GOT3 (cell line): ENCODE data around the gene SRGAP3.

ENCODE experiments used
- DNase-seq: peaks from one replicate; lab custom pipeline; 2025; ENCODE audit warnings: mixed read lengths; lab: John Stamatoyannopoulos, UW

Gene SRGAP3

DNA sequence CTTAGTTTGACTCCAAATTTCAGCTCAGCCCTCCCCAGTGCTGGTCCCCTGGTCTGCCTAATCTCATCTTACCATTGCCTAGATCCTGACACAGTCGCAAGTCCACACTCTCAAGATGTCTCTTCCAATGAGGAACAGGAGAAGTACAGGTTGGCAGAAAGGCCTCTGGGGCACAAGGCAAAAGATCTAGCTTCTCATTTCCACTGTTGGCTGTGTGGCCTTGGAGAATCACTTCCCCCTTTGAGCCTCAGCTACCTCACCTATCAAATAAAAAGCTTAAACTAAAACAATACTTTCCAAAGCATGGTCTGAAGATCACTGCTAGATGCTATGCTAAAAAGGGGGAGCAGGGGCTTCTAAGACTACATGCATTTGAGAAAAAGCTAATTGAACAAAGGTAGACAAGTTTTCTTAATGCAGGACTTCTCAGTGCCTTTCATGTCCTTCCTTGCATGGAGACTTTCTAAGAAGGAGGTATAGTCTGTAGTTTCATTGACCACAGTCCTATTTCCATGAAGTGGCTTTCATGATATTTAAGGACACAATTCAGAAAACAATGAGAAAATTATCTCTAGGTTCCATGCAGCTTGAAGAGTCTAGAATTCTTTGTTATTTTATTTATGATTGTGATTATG lies 168.1 kb downstream of the SRGAP3 start:
- DNase-seq = no peak

DNA sequence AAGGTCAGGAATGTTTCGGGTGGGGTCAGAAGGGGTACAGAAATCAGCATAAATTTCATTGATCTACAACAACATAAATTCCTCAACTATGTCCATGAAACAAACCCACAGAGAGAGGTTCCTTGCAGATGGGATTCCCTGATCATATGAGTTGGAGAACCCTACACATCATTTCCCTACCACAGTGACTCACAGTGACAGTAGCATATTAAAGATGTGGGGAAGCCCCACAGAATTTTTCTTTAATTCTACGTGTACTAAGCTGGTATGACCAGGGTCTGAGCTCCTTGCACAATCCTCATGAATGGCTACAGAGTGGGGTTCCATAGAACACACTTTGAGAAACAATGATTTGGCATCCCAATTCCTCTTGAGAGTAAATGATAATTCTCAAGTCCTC lies 169.3 kb downstream of the SRGAP3 start:
- DNase-seq = no peak

GRCh38 chr3:9079676-9080075 lies 169.8 kb downstream of the SRGAP3 start:
- no peak for DNase-seq

DNA sequence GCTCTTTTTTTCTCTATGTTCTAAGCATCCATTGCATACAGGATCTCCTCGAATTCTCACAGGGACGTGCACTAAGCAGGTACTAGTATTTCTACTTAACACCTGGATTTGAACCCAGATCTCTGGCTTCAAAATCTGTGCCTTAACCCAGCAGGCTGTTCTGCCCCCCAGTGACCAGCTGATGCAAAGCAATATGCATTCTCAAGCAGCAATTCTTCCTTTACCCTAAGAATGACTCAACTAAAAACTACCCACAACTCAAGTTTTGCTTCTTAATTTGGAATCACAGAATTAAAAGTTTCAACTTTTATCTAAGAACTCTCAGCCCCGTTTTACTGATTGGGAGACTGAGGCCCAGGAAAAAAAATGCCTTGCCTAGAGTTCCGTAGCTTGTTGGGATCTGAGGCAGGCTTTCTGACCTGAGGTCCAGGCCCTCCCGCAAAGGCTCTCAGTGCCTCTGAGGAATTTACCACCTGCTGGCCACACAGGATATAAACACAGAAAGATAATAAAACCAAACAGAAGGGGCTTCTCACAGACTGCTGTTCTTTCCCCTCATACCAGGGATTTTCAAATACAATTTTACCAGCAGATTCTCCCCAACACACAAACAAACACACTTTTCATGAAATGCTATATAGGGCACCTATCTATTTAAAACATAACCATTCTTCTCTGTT lies 170.7 kb downstream of the SRGAP3 start:
- DNase-seq = no peak

GRCh38 chr3:9077029-9077428 lies 172.4 kb downstream of the SRGAP3 start:
- DNase-seq = no peak

DNA sequence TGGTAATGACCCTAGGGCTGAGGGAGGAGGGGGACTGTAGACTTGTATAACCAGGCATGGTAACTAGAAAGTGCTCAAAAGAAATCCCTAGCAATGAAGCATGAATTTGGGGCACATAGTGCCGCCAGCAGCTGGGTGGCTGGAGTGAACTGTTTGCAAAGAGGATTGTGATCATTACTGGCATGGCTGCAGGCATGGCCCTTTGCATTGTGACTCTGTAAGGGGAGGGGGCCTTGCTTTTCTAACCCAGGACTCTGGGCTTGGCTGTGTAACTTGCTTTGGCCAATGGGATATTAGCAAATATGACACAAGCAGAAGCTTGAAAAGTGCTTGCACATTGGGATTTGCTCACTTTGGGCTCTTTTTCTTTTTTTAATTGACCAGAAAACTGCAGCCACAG lies 173.7 kb downstream of the SRGAP3 start:
- DNase-seq = no peak

DNA sequence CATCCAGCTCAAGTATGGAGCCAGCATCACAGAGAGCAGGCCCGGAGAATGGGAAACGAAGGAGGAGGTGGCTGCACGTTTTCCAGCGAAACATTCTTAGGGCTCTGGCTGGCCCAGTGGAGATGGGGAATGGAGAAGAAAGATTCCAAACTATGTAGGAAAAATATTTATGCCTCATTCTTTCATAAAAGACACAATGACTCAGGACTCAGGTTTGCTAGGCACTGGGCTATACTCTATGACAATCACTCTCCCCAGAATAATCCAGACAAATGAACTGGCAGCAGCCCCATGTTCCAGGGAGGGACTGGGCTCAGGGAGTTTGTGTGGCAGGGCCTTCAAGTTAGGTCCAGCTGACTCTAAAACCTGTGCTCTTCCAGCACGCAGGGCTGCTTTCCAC lies 175.4 kb downstream of the SRGAP3 start:
- DNase-seq = no peak

DNA sequence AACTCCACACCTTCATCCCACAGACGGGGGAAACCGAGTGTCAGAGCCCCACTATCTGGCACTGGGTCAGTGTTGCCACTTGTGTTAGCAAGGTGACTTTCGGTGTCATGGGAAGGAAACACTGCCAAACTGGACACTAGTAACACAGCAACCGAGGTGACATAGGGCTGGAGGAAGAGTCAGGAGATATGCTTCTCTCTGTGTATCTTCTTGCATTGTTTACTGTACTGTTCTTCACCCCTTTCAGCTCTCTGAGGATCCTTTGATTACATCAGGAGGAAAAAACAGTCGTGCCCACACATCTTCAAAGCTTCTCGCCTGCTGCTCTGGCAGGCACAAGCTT lies 176.8 kb downstream of the SRGAP3 start:
- no peak for DNase-seq

DNA sequence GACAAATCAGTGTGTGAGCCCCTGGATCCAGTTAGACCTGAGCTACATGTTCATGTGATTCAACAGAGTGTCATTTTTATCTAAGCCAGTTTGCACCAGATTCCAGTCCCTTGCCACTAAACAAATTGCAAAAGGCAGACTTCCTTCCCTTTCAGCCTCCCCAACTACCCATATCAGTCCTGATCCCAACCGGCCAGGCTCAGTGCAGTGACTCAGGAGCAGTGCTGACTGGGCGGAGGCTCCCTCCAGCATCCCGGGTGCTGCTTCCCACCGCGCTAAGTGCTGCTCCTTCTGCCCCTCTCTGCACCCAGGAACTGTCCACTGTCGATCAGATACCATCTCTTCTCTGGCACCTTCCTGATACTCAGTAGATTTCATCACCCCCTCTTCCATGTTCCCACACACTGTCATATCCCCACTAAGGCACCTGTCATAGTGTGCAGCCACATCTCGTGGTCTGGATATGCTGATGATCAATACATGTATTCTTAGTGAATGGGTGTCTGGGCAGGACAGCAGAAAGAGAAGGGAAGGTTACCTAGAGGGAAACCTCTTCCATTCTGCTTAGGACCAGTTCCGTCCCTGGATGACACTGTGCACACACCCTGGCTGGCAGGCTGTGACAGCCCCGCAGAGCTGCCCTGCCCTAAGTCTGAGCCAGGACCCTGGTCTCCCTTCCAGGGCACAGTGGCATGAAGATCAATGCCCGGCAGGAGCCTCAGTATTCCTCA lies 177.3 kb downstream of the SRGAP3 start:
- DNase-seq = no peak

DNA sequence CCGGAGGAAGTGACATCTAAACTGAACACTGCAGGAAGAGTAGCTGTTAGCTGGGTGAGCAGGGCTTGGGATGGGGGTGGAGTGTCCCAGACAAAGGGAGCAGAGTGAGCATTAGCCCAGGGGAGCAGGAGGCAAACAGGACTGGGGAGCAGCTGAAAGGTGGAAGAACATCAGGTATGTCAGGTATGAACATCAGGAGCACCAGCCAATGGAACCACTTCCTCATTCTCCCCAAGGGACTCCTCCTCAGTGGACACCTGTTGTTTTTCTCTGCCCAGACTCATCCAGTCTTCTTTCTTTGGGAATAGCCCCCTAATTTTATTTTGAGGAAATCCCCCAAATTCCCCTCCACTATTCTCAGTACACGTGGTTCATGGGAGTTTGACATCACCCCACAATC lies 178.5 kb downstream of the SRGAP3 start:
- DNase-seq = no peak

GRCh38 chr3:9069971-9070370 lies 179.5 kb downstream of the SRGAP3 start:
- no peak for DNase-seq

DNA sequence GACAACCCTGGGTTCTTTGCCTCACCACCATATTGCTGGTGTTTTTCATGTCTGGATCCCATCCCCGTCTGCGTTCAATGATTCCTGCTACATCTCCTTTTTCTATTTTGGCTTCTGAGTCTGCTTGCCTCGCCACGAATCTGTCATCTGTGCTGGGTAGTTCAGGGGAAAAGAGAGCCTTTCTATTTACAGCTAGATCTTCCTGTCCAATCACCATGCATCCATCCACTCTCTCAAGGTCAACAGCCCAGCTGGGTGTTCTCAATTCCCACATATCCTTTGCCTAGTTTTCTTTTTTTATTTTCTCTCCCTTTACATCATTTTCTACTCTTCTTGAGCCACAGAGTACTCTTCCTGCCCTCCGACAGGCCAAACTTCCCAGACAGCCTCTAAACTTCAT lies 181.4 kb downstream of the SRGAP3 start:
- DNase-seq = no peak

GRCh38 chr3:9067352-9067975 lies 182.0 kb downstream of the SRGAP3 start:
- DNase-seq = no peak

GRCh38 chr3:9066775-9067174 lies 182.7 kb downstream of the SRGAP3 start:
- DNase-seq = no peak

GRCh38 chr3:9066141-9066540 lies 183.3 kb downstream of the SRGAP3 start:
- DNase-seq = no peak

GRCh38 chr3:9064850-9065249 lies 184.6 kb downstream of the SRGAP3 start:
- no peak for DNase-seq

DNA sequence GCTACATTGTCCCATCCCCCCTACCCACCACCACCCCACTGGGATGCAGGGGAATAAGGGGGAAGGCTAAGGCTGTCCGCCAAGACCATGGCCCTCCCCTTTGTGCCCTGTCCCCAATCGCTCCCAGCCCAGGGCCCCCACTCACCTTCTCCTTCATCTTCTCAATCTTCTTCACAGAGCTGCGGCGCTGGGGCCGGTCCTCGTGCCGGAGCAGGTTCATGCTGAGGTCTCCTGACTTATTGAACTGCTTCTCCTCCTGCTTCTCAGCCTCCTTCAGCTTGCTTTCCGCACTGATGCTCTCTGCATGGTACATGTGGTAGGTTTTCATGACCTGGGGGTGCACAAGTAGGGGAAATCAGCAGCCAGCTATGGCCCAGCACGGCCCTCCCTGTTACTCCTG lies 185.2 kb downstream of the SRGAP3 start:
- DNase-seq = no peak

DNA sequence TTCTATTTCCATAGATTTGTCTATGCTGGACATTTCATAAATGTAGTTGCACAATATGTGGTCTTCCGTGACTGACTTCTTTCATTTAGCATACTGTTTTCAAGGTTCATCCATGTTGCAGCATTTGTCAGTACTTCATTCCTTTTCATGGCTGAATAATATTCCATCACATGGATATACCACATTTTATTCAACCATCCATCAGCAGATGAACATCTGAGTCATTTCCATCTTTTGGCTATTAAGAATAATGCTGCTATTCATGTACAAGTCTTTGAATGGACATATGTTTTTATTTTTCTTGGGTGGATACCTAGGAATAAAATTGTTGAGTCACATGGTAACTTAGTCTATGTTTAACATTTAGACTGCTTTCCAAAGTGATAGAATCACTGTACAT lies 186.9 kb downstream of the SRGAP3 start:
- DNase-seq = no peak

DNA sequence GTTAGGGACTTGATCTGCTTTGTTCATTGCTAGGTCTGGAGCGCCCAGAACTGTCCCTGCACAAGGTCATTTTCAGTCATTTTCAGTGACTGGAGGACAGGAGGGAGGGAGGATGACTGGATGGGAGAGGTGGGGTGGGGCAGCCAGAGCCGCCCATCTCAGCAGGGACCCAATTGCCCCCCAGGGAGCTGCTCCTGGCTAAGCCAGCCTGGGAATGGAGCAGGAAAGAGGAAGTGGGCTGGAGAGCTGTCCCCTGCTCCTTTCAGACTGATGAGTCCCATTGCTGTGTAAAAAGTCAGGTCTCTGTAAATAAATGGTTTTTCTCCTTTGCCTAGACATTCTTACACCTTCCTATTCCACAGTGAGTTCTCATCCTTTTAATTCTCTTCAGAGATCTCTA lies 187.8 kb downstream of the SRGAP3 start:
- DNase-seq = no peak

DNA sequence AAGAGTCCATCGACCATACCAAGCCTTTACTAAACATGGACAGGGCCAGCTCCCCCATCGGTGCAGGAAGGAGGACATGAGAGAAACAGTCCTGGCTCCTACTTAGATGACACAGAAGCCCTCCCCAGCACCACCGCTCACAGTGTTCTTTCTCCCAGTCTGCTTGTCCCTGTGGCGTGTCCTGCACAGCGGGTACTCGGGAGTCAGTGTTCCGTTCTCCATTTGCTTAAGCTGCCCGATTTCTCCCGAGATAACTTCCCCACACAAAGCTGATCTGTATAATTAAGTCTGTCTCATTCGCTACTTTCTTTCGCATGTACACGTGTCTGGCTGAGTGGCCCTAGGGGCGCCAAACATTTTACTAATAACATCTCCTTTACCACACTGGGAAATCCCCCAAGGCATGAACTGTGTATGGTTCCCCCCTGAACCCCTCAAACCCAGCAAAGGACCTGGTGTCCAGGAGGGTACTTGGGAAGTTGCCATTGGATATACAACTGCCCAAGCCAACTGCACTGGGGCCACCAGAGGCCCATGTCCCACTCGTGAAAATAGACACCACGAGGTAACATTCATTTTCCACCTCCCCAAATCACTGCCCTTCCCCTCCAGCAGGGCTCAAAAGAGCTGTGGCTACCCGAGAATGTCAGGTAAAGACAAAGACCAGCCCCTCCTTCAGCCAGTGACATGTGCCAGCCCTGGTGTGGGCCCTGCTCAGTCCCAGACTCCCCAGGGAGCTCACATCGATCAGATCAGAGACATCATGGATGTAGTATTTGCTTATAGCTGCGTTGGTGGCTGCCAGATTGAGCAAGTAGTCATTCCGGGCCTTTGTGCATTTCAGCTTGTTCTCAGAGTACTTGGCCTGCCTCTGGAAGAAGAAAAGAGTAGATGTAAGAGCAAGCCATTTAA lies 189.7 kb downstream of the SRGAP3 start:
- no peak for DNase-seq

- DNase-seq = no peak
Measured at GRCh38 chr3:9056581-9056980, 192.9 kb downstream of the SRGAP3 start.
